Testis (tissue), 2 donors: Measurements from ENCODE around the gene TMEM41B.

Source experiments
- POLR2A ChIP-seq: fragments of 450-650 bp; IDR thresholded peaks from one replicate; pipeline ENCODE4 v1.6.1; 2017; ENCODE audit warnings: antibody characterized with exemption, mild to moderate bottlenecking, moderate library complexity
- TF ChIP-seq, protein P1 (sequence below), 3 experiments: fragments of 450-650 bp in 2 of 3; fragments of 200-600 bp in 1 of 3; sonication (generic) in 1 of 3; IDR thresholded peaks; one replicate each; pipeline ENCODE4 v1.5.1; 2016 to 2019; ENCODE audit warnings: antibody characterized with exemption in 3 of 3, mild to moderate bottlenecking in 2 of 3, moderate library complexity in 1 of 3

DNA sequence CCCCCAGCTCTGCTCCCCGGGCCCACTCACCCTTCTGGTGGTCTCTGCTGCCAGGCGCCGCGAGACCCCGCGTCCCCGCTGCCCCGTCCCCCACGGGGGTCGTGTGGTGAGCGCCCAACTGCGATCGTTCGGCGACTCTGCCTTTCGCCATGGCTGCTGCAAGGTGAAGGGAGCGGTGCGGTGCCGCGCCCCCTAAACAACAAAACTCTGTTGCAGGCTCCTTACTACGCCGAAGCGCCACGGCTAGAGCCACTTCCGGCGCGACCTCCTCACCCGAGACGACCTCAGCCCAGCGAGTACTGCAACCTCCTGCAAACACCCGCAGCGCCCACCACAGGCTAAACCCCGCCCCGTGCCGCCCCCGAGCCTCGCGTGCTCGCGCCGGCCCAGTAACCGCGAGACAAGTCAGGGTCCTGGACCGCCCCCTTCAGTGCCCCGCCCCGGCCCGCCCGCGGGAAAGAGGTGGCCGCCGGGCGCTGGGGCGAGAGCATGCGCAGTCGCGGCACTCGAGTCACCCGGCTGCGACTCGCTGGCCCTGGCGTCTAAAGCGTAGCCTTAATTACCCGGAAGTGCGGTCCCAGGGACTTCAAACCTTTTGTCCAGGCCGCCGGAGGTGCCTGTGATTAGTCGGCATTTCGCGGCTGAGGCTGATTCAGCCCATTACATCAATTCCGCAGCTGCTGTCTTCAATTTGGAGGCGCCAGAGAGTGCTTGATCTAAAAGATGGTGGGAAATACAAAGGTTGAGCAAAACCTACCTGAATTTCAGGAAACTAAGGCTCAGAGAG, at the start of gene TMEM41B:
- TF ChIP-seq, protein P1, sequence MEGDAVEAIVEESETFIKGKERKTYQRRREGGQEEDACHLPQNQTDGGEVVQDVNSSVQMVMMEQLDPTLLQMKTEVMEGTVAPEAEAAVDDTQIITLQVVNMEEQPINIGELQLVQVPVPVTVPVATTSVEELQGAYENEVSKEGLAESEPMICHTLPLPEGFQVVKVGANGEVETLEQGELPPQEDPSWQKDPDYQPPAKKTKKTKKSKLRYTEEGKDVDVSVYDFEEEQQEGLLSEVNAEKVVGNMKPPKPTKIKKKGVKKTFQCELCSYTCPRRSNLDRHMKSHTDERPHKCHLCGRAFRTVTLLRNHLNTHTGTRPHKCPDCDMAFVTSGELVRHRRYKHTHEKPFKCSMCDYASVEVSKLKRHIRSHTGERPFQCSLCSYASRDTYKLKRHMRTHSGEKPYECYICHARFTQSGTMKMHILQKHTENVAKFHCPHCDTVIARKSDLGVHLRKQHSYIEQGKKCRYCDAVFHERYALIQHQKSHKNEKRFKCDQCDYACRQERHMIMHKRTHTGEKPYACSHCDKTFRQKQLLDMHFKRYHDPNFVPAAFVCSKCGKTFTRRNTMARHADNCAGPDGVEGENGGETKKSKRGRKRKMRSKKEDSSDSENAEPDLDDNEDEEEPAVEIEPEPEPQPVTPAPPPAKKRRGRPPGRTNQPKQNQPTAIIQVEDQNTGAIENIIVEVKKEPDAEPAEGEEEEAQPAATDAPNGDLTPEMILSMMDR (IDR thresholded peaks at IDR 0.05): no peak
- no peak for TF ChIP-seq POLR2A
